WTC11 (cell line): ENCODE data around the gene GRIA4.

Experiments
- CBFB ChIP-seq: sonication (generic); formaldehyde crosslinking; IDR thresholded peaks from 2 replicates; pipeline ENCODE4 v1.8.1; 2022; ENCODE audit warnings: mild to moderate bottlenecking, low read depth, missing genetic modification reagents
- CREB1 ChIP-seq: sonication (generic); formaldehyde crosslinking; IDR thresholded peaks from 2 replicates; pipeline ENCODE4 v1.8.0; 2023; ENCODE audit warnings: mild to moderate bottlenecking, missing genetic modification reagents
- FOXK1 ChIP-seq: sonication (generic); formaldehyde crosslinking; IDR thresholded peaks from 2 replicates; pipeline ENCODE4 v1.8.0; 2022; ENCODE audit warnings: mild to moderate bottlenecking, moderate library complexity, missing genetic modification reagents
- MYBL2 ChIP-seq: sonication (generic); formaldehyde crosslinking; IDR thresholded peaks from 2 replicates; pipeline ENCODE4 v1.8.1; 2023; ENCODE audit warnings: mild to moderate bottlenecking, moderate library complexity, missing genetic modification reagents
- NFYB ChIP-seq: sonication (generic); formaldehyde crosslinking; conservative IDR thresholded peaks from 2 replicates; pipeline ENCODE4 v1.8.0; 2022; ENCODE audit warnings: low read depth, missing genetic modification reagents
- NR3C1 ChIP-seq: sonication (generic); formaldehyde crosslinking; conservative IDR thresholded peaks from 2 replicates; pipeline ENCODE4 v1.8.1; 2023; ENCODE audit warnings: low read depth, mild to moderate bottlenecking, missing genetic modification reagents
- ZNF317 ChIP-seq: sonication (generic); formaldehyde crosslinking; IDR thresholded peaks from 2 replicates; pipeline ENCODE4 v1.8.1; 2023; ENCODE audit warnings: low read depth, mild to moderate bottlenecking, moderate library complexity, missing genetic modification reagents, borderline replicate concordance
- TF ChIP-seq, protein P1 (sequence below): sonication (generic); formaldehyde crosslinking; conservative IDR thresholded peaks from 2 replicates; pipeline ENCODE4 v1.8.1; 2022; ENCODE audit warnings: mild to moderate bottlenecking, missing genetic modification reagents
- TF ChIP-seq, protein P2 (sequence below): sonication (generic); formaldehyde crosslinking; IDR thresholded peaks from 2 replicates; pipeline ENCODE4 v1.8.1; 2022; ENCODE audit warnings: low read depth, missing genetic modification reagents, borderline replicate concordance
- TF ChIP-seq, protein P3 (sequence below): sonication (generic); formaldehyde crosslinking; IDR thresholded peaks from 2 replicates; pipeline ENCODE4 v1.8.1; 2022; ENCODE audit warnings: mild to moderate bottlenecking, missing genetic modification reagents, moderate library complexity, borderline replicate concordance
- TF ChIP-seq, protein P4 (sequence below): fragments of 200-600 bp; IDR thresholded peaks from 2 replicates; pipeline ENCODE4 v1.8.0; 2022; ENCODE audit warnings: antibody characterized with exemption
- TF ChIP-seq, protein P5 (sequence below): sonication (generic); formaldehyde crosslinking; IDR thresholded peaks from 2 replicates; pipeline ENCODE4 v1.8.0; 2022; ENCODE audit warnings: missing genetic modification reagents
- TF ChIP-seq, protein P6 (sequence below): sonication (generic); formaldehyde crosslinking; IDR thresholded peaks from 2 replicates; pipeline ENCODE4 v1.8.1; 2022; ENCODE audit warnings: mild to moderate bottlenecking, moderate library complexity, missing genetic modification reagents
- TF ChIP-seq, protein P7 (sequence below): sonication (generic); formaldehyde crosslinking; IDR thresholded peaks from 2 replicates; pipeline ENCODE4 v1.8.1; 2023; ENCODE audit warnings: mild to moderate bottlenecking, missing genetic modification reagents, moderate library complexity

DNA sequence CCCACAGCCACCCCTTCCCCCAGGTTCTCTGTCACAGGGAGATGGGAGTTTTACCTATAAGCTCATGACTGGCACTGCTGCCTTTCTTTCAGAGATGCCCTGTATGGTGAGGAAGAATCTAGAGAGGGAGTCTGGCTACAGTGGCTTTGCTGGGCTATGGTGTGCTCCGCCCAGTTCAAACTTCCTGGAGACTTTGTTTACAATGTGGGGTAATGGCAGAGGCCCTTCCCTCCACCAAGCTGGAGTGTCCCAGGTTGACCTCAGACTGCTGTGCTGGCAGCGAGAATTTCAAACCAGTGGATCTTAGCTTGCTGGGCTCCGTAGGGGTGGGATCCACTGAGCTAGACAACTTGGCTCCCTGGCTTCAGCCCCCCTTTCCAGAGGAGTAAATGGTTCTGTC lies 268.6 kb downstream of the GRIA4 start:
- no peak for TF ChIP-seq NFYB (CRISPR knock-in tag)
- TF ChIP-seq, protein P1, sequence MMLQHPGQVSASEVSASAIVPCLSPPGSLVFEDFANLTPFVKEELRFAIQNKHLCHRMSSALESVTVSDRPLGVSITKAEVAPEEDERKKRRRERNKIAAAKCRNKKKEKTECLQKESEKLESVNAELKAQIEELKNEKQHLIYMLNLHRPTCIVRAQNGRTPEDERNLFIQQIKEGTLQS (CRISPR knock-in tag), result no peak
- no peak for TF ChIP-seq ZNF317 (CRISPR knock-in tag)
- TF ChIP-seq CREB1 (CRISPR knock-in tag), result no peak
- TF ChIP-seq, protein P2, sequence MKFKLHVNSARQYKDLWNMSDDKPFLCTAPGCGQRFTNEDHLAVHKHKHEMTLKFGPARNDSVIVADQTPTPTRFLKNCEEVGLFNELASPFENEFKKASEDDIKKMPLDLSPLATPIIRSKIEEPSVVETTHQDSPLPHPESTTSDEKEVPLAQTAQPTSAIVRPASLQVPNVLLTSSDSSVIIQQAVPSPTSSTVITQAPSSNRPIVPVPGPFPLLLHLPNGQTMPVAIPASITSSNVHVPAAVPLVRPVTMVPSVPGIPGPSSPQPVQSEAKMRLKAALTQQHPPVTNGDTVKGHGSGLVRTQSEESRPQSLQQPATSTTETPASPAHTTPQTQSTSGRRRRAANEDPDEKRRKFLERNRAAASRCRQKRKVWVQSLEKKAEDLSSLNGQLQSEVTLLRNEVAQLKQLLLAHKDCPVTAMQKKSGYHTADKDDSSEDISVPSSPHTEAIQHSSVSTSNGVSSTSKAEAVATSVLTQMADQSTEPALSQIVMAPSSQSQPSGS, result no peak
- TF ChIP-seq, protein P3, sequence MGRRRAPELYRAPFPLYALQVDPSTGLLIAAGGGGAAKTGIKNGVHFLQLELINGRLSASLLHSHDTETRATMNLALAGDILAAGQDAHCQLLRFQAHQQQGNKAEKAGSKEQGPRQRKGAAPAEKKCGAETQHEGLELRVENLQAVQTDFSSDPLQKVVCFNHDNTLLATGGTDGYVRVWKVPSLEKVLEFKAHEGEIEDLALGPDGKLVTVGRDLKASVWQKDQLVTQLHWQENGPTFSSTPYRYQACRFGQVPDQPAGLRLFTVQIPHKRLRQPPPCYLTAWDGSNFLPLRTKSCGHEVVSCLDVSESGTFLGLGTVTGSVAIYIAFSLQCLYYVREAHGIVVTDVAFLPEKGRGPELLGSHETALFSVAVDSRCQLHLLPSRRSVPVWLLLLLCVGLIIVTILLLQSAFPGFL, result no peak
- TF ChIP-seq, protein P4, sequence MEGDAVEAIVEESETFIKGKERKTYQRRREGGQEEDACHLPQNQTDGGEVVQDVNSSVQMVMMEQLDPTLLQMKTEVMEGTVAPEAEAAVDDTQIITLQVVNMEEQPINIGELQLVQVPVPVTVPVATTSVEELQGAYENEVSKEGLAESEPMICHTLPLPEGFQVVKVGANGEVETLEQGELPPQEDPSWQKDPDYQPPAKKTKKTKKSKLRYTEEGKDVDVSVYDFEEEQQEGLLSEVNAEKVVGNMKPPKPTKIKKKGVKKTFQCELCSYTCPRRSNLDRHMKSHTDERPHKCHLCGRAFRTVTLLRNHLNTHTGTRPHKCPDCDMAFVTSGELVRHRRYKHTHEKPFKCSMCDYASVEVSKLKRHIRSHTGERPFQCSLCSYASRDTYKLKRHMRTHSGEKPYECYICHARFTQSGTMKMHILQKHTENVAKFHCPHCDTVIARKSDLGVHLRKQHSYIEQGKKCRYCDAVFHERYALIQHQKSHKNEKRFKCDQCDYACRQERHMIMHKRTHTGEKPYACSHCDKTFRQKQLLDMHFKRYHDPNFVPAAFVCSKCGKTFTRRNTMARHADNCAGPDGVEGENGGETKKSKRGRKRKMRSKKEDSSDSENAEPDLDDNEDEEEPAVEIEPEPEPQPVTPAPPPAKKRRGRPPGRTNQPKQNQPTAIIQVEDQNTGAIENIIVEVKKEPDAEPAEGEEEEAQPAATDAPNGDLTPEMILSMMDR, result no peak
- TF ChIP-seq, protein P5, sequence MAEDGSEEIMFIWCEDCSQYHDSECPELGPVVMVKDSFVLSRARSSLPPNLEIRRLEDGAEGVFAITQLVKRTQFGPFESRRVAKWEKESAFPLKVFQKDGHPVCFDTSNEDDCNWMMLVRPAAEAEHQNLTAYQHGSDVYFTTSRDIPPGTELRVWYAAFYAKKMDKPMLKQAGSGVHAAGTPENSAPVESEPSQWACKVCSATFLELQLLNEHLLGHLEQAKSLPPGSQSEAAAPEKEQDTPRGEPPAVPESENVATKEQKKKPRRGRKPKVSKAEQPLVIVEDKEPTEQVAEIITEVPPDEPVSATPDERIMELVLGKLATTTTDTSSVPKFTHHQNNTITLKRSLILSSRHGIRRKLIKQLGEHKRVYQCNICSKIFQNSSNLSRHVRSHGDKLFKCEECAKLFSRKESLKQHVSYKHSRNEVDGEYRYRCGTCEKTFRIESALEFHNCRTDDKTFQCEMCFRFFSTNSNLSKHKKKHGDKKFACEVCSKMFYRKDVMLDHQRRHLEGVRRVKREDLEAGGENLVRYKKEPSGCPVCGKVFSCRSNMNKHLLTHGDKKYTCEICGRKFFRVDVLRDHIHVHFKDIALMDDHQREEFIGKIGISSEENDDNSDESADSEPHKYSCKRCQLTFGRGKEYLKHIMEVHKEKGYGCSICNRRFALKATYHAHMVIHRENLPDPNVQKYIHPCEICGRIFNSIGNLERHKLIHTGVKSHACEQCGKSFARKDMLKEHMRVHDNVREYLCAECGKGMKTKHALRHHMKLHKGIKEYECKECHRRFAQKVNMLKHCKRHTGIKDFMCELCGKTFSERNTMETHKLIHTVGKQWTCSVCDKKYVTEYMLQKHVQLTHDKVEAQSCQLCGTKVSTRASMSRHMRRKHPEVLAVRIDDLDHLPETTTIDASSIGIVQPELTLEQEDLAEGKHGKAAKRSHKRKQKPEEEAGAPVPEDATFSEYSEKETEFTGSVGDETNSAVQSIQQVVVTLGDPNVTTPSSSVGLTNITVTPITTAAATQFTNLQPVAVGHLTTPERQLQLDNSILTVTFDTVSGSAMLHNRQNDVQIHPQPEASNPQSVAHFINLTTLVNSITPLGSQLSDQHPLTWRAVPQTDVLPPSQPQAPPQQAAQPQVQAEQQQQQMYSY, result no peak
- no peak for TF ChIP-seq NR3C1 (CRISPR knock-in tag)
- TF ChIP-seq, protein P6, sequence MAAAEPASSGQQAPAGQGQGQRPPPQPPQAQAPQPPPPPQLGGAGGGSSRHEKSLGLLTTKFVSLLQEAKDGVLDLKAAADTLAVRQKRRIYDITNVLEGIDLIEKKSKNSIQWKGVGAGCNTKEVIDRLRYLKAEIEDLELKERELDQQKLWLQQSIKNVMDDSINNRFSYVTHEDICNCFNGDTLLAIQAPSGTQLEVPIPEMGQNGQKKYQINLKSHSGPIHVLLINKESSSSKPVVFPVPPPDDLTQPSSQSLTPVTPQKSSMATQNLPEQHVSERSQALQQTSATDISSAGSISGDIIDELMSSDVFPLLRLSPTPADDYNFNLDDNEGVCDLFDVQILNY, result no peak
- no peak for TF ChIP-seq CBFB (CRISPR knock-in tag)
- no peak for TF ChIP-seq FOXK1 (CRISPR knock-in tag)
- TF ChIP-seq, protein P7, sequence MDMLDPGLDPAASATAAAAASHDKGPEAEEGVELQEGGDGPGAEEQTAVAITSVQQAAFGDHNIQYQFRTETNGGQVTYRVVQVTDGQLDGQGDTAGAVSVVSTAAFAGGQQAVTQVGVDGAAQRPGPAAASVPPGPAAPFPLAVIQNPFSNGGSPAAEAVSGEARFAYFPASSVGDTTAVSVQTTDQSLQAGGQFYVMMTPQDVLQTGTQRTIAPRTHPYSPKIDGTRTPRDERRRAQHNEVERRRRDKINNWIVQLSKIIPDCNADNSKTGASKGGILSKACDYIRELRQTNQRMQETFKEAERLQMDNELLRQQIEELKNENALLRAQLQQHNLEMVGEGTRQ (CRISPR knock-in tag), result no peak
- no peak for TF ChIP-seq MYBL2 (CRISPR knock-in tag)
